Ectodermal cell (in vitro differentiated cells): ENCODE measurements around the gene ASTN2.

Experiments used
- H3K27ac ChIP-seq: 2 replicates; pipeline ENCODE4 v1.7.0; 2013; ENCODE audit warnings: mild to moderate bottlenecking, low read depth, low read length; ENCODE audit not compliant: insufficient read depth, poor library complexity, severe bottlenecking
- H3K27me3 ChIP-seq: 2 replicates; pipeline ENCODE4 v1.7.0; 2013; ENCODE audit warnings: mild to moderate bottlenecking, low read length; ENCODE audit not compliant: insufficient read depth, control insufficient read depth, poor library complexity, severe bottlenecking
- H3K36me3 ChIP-seq: one replicate; pipeline ENCODE4 v1.7.0; 2013; ENCODE audit warnings: low read length; ENCODE audit not compliant: control insufficient read depth, insufficient read depth
- H3K4me1 ChIP-seq: one replicate; pipeline ENCODE4 v1.7.0; 2013; ENCODE audit warnings: low read length; ENCODE audit not compliant: control insufficient read depth, insufficient read depth
- H3K4me3 ChIP-seq: 2 replicates; pipeline ENCODE4 v1.7.0; 2013; ENCODE audit warnings: low read depth, low read length, control low read depth; ENCODE audit not compliant: insufficient read depth
- H3K9me3 ChIP-seq: 2 replicates; pipeline ENCODE4 v1.7.0; 2013; ENCODE audit warnings: mild to moderate bottlenecking, low read length, moderate library complexity; ENCODE audit not compliant: control insufficient read depth
- WGBS, 2 experiments: methylation state at CpG; one replicate each; pipeline ENCODE4 v1.1.7; 2013; ENCODE audit warnings: missing lambda C conversion rate in 2 of 2; 5-methylcytosine and 5-hydroxymethylcytosine counted together

Gene ASTN2

GRCh38 chr9:116434314-116434713 lies 980.5 kb downstream of the ASTN2 start:
- Histone ChIP-seq H3K27ac (no peak overlapping the region), H3K4me1 (no peaks in the 10 kb centered on the region), H3K36me3 (no peaks in the 10 kb centered on the region), H3K9me3 (no peaks in the 10 kb centered on the region), H3K4me3 (no peak overlapping the region), H3K27me3 (no peaks in the 10 kb centered on the region)
- WGBS, 2 experiments = 92 to 93% methylated on average over 4 of the region's 4 CpGs

- no peak overlapping the region for H3K4me3 ChIP-seq
- no peaks in the 10 kb centered on the region for H3K27me3 ChIP-seq
- H3K9me3 ChIP-seq = no peaks in the 10 kb centered on the region
- no peaks in the 10 kb centered on the region for H3K4me1 ChIP-seq
- no peaks in the 10 kb centered on the region for H3K36me3 ChIP-seq
- H3K27ac ChIP-seq = no peak overlapping the region
- 83 to 100% methylated on average over 1 of the region's 1 CpG for WGBS, 2 experiments
These were observed 982.8 kb downstream of the ASTN2 start for GRCh38 chr9:116432051-116432450.

- no peaks in the 10 kb centered on the region for H3K4me1 ChIP-seq
- no peak overlapping the region for H3K27ac ChIP-seq
- no peak overlapping the region for H3K4me3 ChIP-seq
- WGBS, 2 experiments = 89 to 96% methylated on average over 3 of the region's 3 CpGs
- no peaks in the 10 kb centered on the region for H3K9me3 ChIP-seq
- H3K36me3 ChIP-seq = no peaks in the 10 kb centered on the region
- no peaks in the 10 kb centered on the region for H3K27me3 ChIP-seq
These were observed 984.0 kb downstream of the ASTN2 start for GRCh38 chr9:116430849-116431248.

- no peak overlapping the region for H3K27ac ChIP-seq
- no peak overlapping the region for H3K4me3 ChIP-seq
- no peaks in the 10 kb centered on the region for H3K27me3 ChIP-seq
- H3K9me3 ChIP-seq = no peaks in the 10 kb centered on the region
- 93 to 96% methylated on average over 2 of the region's 2 CpGs for WGBS, 2 experiments
- no peaks in the 10 kb centered on the region for H3K36me3 ChIP-seq
- no peaks in the 10 kb centered on the region for H3K4me1 ChIP-seq
These were observed 989.6 kb downstream of the ASTN2 start for GRCh38 chr9:116425244-116425643.

GRCh38 chr9:116423149-116423548 lies 991.7 kb downstream of the ASTN2 start:
- no peaks in the 10 kb centered on the region for H3K4me1 ChIP-seq
- no peak overlapping the region for H3K4me3 ChIP-seq
- no peaks in the 10 kb centered on the region for H3K27me3 ChIP-seq
- no peaks in the 10 kb centered on the region for H3K9me3 ChIP-seq
- no peaks in the 10 kb centered on the region for H3K36me3 ChIP-seq
- 84 to 91% methylated on average over 1 of the region's 1 CpG for WGBS, 2 experiments
- no peak overlapping the region for H3K27ac ChIP-seq

- no peak overlapping the region for H3K4me3 ChIP-seq
- no peaks in the 10 kb centered on the region for H3K9me3 ChIP-seq
- H3K4me1 ChIP-seq = no peaks in the 10 kb centered on the region
- H3K36me3 ChIP-seq = no peaks in the 10 kb centered on the region
- H3K27ac ChIP-seq = no peak overlapping the region
- H3K27me3 ChIP-seq = no peaks in the 10 kb centered on the region
- 94 to 97% methylated on average over 5 of the region's 5 CpGs for WGBS, 2 experiments
These were observed 992.5 kb downstream of the ASTN2 start for GRCh38 chr9:116422119-116422979.

GRCh38 chr9:116420993-116421538 lies 993.8 kb downstream of the ASTN2 start:
- Histone ChIP-seq H3K36me3 (no peaks in the 10 kb centered on the region), H3K4me3 (no peak overlapping the region), H3K9me3 (no peaks in the 10 kb centered on the region), H3K4me1 (no peaks in the 10 kb centered on the region), H3K27ac (no peak overlapping the region), H3K27me3 (no peaks in the 10 kb centered on the region)
- 94 to 95% methylated on average over 1 of the region's 1 CpG for WGBS, 2 experiments

- H3K9me3 ChIP-seq = no peaks in the 10 kb centered on the region
- H3K4me3 ChIP-seq = no peak overlapping the region
- H3K36me3 ChIP-seq = no peaks in the 10 kb centered on the region
- H3K27me3 ChIP-seq = no peaks in the 10 kb centered on the region
- H3K27ac ChIP-seq = no peak overlapping the region
- 77 to 78% methylated on average over 3 of the region's 3 CpGs for WGBS, 2 experiments
- no peaks in the 10 kb centered on the region for H3K4me1 ChIP-seq
These were observed 995.7 kb downstream of the ASTN2 start for GRCh38 chr9:116419181-116419580.

- H3K27ac ChIP-seq = no peak overlapping the region
- no peaks in the 10 kb centered on the region for H3K4me1 ChIP-seq
- H3K36me3 ChIP-seq = no peaks in the 10 kb centered on the region
- WGBS, 2 experiments = 94 to 98% methylated on average over 2 of the region's 2 CpGs
- no peaks in the 10 kb centered on the region for H3K27me3 ChIP-seq
- no peaks in the 10 kb centered on the region for H3K9me3 ChIP-seq
- H3K4me3 ChIP-seq = no peak overlapping the region
These were observed 997.4 kb downstream of the ASTN2 start for GRCh38 chr9:116417464-116417863.

- no peaks in the 10 kb centered on the region for H3K27me3 ChIP-seq
These were observed 998.4 kb downstream of the ASTN2 start for GRCh38 chr9:116416421-116416820.

More at GRCh38 chr9:116416421-116416820, 998.4 kb downstream of the ASTN2 start:
- Histone ChIP-seq H3K27ac (no peak overlapping the region), H3K4me3 (no peak overlapping the region), H3K36me3 (no peaks in the 10 kb centered on the region), H3K9me3 (no peaks in the 10 kb centered on the region), H3K4me1 (no peaks in the 10 kb centered on the region)
- WGBS, 2 experiments = 100% methylated on average over 1 of the region's 1 CpG; no CpG with 5 or more reads in 1 of the 2 experiments
